Epithelial cell of esophagus (primary cell): ENCODE data around the gene HOXC4.
A peak's percentile ranks its signal among the peaks of the same experiment; 100 is the strongest.

ENCODE experiments used
- DNase-seq: peaks from one replicate; pipeline ENCODE4 v3.0.0; 2010; ENCODE audit warnings: low read depth
- H3K4me3 ChIP-seq: 2 replicates; pipeline ENCODE4 v1.5.1; 2011; ENCODE audit warnings: mild to moderate bottlenecking, low read length, control low read depth
- TF ChIP-seq, protein P1 (sequence below): IDR thresholded peaks from 2 replicates; pipeline ENCODE4 v1.5.1; 2011; ENCODE audit warnings: low read depth, mild to moderate bottlenecking, low read length, control low read depth, inconsistent platforms; ENCODE audit not compliant: insufficient read depth; ENCODE audit errors: missing control alignments

HOXC4 gene

GRCh38 chr12:54059668-54060067 is 6.0 kb downstream of the HOXC4 start:
- no peak overlapping the region for H3K4me3 ChIP-seq
- no peak for DNase-seq
- TF ChIP-seq, protein P1, sequence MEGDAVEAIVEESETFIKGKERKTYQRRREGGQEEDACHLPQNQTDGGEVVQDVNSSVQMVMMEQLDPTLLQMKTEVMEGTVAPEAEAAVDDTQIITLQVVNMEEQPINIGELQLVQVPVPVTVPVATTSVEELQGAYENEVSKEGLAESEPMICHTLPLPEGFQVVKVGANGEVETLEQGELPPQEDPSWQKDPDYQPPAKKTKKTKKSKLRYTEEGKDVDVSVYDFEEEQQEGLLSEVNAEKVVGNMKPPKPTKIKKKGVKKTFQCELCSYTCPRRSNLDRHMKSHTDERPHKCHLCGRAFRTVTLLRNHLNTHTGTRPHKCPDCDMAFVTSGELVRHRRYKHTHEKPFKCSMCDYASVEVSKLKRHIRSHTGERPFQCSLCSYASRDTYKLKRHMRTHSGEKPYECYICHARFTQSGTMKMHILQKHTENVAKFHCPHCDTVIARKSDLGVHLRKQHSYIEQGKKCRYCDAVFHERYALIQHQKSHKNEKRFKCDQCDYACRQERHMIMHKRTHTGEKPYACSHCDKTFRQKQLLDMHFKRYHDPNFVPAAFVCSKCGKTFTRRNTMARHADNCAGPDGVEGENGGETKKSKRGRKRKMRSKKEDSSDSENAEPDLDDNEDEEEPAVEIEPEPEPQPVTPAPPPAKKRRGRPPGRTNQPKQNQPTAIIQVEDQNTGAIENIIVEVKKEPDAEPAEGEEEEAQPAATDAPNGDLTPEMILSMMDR: no peak

GRCh38 chr12:54060174-54060974 is 6.7 kb downstream of the HOXC4 start:
- no peak overlapping the region for H3K4me3 ChIP-seq
- TF ChIP-seq, protein P1: no peak
- DNase-seq: no peak

DNA sequence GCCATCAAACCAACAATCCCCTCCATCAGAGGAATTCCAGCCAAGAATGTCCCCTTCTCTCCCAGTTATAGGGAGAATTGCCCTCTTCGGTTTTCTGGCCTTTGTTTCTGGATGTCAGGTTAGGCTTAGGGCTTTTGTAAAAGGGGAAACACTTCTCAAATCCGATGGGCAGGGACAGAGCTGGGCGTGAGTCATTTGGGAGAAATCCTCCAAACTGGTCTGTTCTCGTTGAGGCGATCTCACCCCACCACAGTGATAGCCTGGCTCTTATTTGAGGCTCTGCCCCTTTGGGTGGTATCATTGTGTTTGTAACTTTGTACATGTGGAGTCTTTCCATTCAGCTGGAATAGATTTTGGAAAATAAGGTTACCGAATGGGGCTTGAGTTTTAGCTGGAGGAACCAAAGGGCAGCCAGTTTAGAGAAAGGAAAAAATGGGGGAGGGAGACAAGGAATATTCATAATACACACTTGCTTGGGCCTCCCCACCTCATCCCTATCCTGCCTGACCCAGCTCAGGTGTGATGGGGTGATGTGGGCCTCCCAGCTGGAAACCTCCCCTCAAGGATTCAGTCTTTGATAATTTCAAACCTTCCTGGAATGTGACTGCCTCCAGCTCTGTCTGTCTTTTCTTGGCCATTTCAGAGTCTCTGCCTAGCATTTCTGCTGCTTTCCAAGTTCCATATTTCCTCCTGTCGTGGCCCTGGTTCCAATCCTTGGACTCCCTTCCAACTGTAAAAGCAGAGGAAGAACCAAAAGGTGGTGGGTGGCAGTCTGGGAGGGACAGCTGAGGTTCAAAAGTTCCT is 7.5 kb downstream of the HOXC4 start:
- peak; percentile 34 for DNase-seq
- TF ChIP-seq, protein P1: no peak
- no peak overlapping the region for H3K4me3 ChIP-seq

DNA sequence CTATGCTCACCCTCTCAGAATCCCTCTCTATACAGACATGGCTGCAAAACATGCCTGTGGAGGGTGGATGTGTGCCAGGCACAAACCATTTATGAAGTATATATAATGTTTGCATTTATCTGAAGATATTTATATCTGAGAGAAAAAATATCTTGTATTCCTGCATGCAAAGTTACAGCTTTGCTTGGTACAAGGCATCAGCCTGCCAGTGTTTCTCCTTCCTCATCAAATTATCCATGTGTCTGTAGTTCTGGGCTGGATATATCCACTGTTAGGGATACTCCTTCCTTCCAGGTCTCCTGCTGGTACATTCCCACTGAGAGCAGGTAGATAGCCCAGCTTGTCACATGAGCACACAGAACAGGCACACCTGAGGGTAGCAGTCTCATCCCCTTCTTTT is 12.0 kb downstream of the HOXC4 start:
- TF ChIP-seq, protein P1: no peak
- H3K4me3 ChIP-seq: no peak overlapping the region
- DNase-seq: no peak

GRCh38 chr12:54066408-54066807 is 12.8 kb downstream of the HOXC4 start:
- DNase-seq: no peak
- TF ChIP-seq, protein P1: no peak
- no peak overlapping the region for H3K4me3 ChIP-seq

GRCh38 chr12:54068418-54069070 is 14.9 kb downstream of the HOXC4 start:
- H3K4me3 ChIP-seq: no peak overlapping the region
- TF ChIP-seq, protein P1: no peak
- peak; percentile 46 for DNase-seq
